Ovary (tissue), 9 donors: Measurements from ENCODE around the gene GPR89B. TPM values are rescaled to one million over a fixed set of nuclear protein-coding genes. Genes with fewer than 3 reads are reported as not detected.
"Not testable (repeated sequence)": the region's sequence is repeated elsewhere in the genome, so short reads cannot be mapped to it uniquely, and the experiment has no call there.

Experiments used
- DNase-seq, 5 donors: peaks; one replicate each; pipeline ENCODE4 v3.0.0-alpha.2; 2019 to 2020
- H3K27ac ChIP-seq, 2 donors: fragments of 200-600 bp; one replicate each; pipeline versions ENCODE4 v1.5.1 to v1.8.0; 2019 to 2022
- H3K27me3 ChIP-seq: fragments of 200-600 bp; one replicate; pipeline ENCODE4 v1.8.0; 2022
- H3K36me3 ChIP-seq: fragments of 200-600 bp; sonication (generic); one replicate; pipeline ENCODE4 v1.5.1; 2019
- H3K4me1 ChIP-seq: one replicate; pipeline ENCODE4 v1.8.1; 2013; ENCODE audit warnings: mild to moderate bottlenecking, moderate library complexity; ENCODE audit not compliant: insufficient read depth
- H3K4me3 ChIP-seq: fragments of 200-600 bp; sonication (generic); one replicate; pipeline ENCODE4 v1.5.1; 2017
- H3K9me3 ChIP-seq, 2 donors: fragments of 200-600 bp in 1 of 2; sonication (generic) in 1 of 2; one replicate each; pipeline versions ENCODE4 v1.5.1 to v1.8.1; 2013 to 2019; ENCODE audit warnings: mild to moderate bottlenecking in 1 of 2, moderate library complexity in 1 of 2
- WGBS, 3 donors: extraction: QIAGEN DNeasy Blood & Tissue Kit in 1 of 3; methylation state at CpG; one replicate each; pipeline versions ENCODE4 v1.1.5 to v1.1.7; 2013 to 2017; 5-methylcytosine and 5-hydroxymethylcytosine counted together
- intact Hi-C, 4 donors: fragments of 100-400 bp; cut with DNase I; formaldehyde crosslinking; loops; one replicate each; pipeline versions ENCODE4 v1.11.0 to v1.15.1; 2022 to 2023
- polyA plus RNA-seq, 2 donors: library from polyadenylated mRNA; stranded (reverse); fragments of 200-250 nt in 1 of 2; fragments of 350-450 nt in 1 of 2; fragmentation: Illumina TruSeq in 1 of 2; extraction: RNeasy Lipid Tissue Mini Kit (QIAGEN cat#74804) in 1 of 2; gene quantifications; one replicate each; pipeline ENCODE4 v1.2.3, GENCODE V29; 2013 to 2014
- total RNA-seq, 7 donors: library from RNA; depleted of rRNA in 2 of 7; stranded (reverse); fragments of >200 nt in 2 of 7; fragmentation: NEBNext Ultra II Directional in 3 of 7; extraction: Animal tissue kit (Norgen Biotek cat#: 25700) in 3 of 7; gene quantifications; one replicate each; pipeline versions ENCODE4 v1.1.0 to v1.2.4, GENCODE V29; 2016 to 2023
- donor health status: DM: no; HTN: no; CAD: no; lungs with moderate emphysema.
- donor health status: DM: no; HTN: no; CAD: no.
- donor health status: Bipolar disorder and iron deficiency.
- donor health status: DM: yes; HTN: yes; CAD: no.
- donor health status: DM: no; HTN: no; CAD: no.
- donor health status: DM: yes; HTN: yes; CAD: no.

The GPR89B gene
- total and polyA plus RNA-seq, 9 donors = 7.5 to 17.6 (median 13.7) TPM

- intact Hi-C loops, H3K4me3 ChIP-seq, DNase-seq, H3K36me3 ChIP-seq, H3K9me3 ChIP-seq, H3K27ac ChIP-seq, H3K27me3 ChIP-seq, H3K4me1 ChIP-seq: not testable (repeated sequence)
- no CpG with 5 or more reads among the region's 1 CpG for WGBS, 3 donors
Measured at GRCh38 chr1:147966657-147967056, 38.4 kb downstream of the GPR89B start.

GRCh38 chr1:147978896-147979651 lies 50.9 kb downstream of the GPR89B start:
- H3K4me1 ChIP-seq, H3K27ac ChIP-seq, H3K4me3 ChIP-seq, H3K27me3 ChIP-seq, DNase-seq, H3K36me3 ChIP-seq, intact Hi-C loops, H3K9me3 ChIP-seq: not testable (repeated sequence)
- whole genome bisulfite sequencing, 3 donors = 85 to 93% (median 86%) methylated on average over 2 to 4 of the region's 6 CpGs

- H3K9me3 ChIP-seq, H3K36me3 ChIP-seq, DNase-seq, H3K4me1 ChIP-seq, H3K4me3 ChIP-seq, H3K27ac ChIP-seq, intact Hi-C loops, H3K27me3 ChIP-seq: not testable (repeated sequence)
- 79 to 89% (median 87%) methylated on average over 2 of the region's 2 CpGs for WGBS, 3 donors
Measured at GRCh38 chr1:147985374-147985773, 57.2 kb downstream of the GPR89B start.

- H3K9me3 ChIP-seq, H3K4me1 ChIP-seq, H3K27me3 ChIP-seq, DNase-seq, H3K27ac ChIP-seq, H3K4me3 ChIP-seq, intact Hi-C loops, H3K36me3 ChIP-seq: not testable (repeated sequence)
- WGBS, 3 donors = 20 to 56% (median 52%) methylated on average over 3 of the region's 3 CpGs
Measured at GRCh38 chr1:147987893-147988292, 59.7 kb downstream of the GPR89B start.

GRCh38 chr1:147992916-147993315 lies 64.7 kb downstream of the GPR89B start:
- DNase-seq, H3K9me3 ChIP-seq, H3K4me3 ChIP-seq, H3K27ac ChIP-seq, H3K4me1 ChIP-seq, H3K27me3 ChIP-seq, intact Hi-C loops, H3K36me3 ChIP-seq: not testable (repeated sequence)
- 89 to 95% (median 90%) methylated on average over 4 of the region's 4 CpGs for WGBS, 3 donors

GRCh38 chr1:147993400-147993799 lies 65.2 kb downstream of the GPR89B start:
- H3K27ac ChIP-seq, DNase-seq, H3K4me1 ChIP-seq, H3K4me3 ChIP-seq, H3K9me3 ChIP-seq, intact Hi-C loops, H3K27me3 ChIP-seq, H3K36me3 ChIP-seq: not testable (repeated sequence)
- 84 to 89% (median 89%) methylated on average over 4 of the region's 4 CpGs for WGBS, 3 donors

GRCh38 chr1:147993825-147994615 lies 65.8 kb downstream of the GPR89B start:
- H3K4me3 ChIP-seq, intact Hi-C loops, DNase-seq, H3K27ac ChIP-seq, H3K4me1 ChIP-seq, H3K9me3 ChIP-seq, H3K36me3 ChIP-seq, H3K27me3 ChIP-seq: not testable (repeated sequence)
- WGBS, 3 donors = 83 to 92% (median 89%) methylated on average over 3 of the region's 4 CpGs

GRCh38 chr1:147996088-147996487 lies 67.9 kb downstream of the GPR89B start:
- DNase-seq, H3K4me1 ChIP-seq, H3K27me3 ChIP-seq, H3K4me3 ChIP-seq, H3K36me3 ChIP-seq, H3K9me3 ChIP-seq, H3K27ac ChIP-seq, intact Hi-C loops: not testable (repeated sequence)
- 94 to 100% (median 98%) methylated on average over 1 of the region's 2 CpGs for WGBS, 3 donors

- H3K27ac ChIP-seq, H3K4me1 ChIP-seq, H3K36me3 ChIP-seq, H3K9me3 ChIP-seq, intact Hi-C loops, H3K27me3 ChIP-seq, DNase-seq, H3K4me3 ChIP-seq: not testable (repeated sequence)
- WGBS, 3 donors = 93 to 94% methylated on average over 3 to 4 of the region's 4 CpGs; no CpG with 5 or more reads in 1 of the 3 donors
Measured at GRCh38 chr1:148007724-148008123, 79.5 kb downstream of the GPR89B start.
